ES-I3 (cell line): ENCODE data around the gene CTNND2.
"Not testable (repeated sequence)": the region's sequence is repeated elsewhere in the genome, so short reads cannot be mapped to it uniquely, and the experiment has no call there.

ENCODE experiments used
- H3K36me3 ChIP-seq: 2 replicates; pipeline ENCODE4 v1.6.1; 2013; ENCODE audit warnings: mild to moderate bottlenecking, low read length, control low read depth, moderate library complexity; ENCODE audit not compliant: insufficient read depth
- H3K4me1 ChIP-seq: 2 replicates; pipeline ENCODE4 v1.6.1; 2013; ENCODE audit warnings: mild to moderate bottlenecking, control low read depth, low read length; ENCODE audit not compliant: insufficient read depth
- H3K9ac ChIP-seq: 2 replicates; pipeline ENCODE4 v1.6.1; 2013; ENCODE audit warnings: low read depth, mild to moderate bottlenecking, low read length, moderate library complexity
- H3K9me3 ChIP-seq: 2 replicates; pipeline ENCODE4 v1.6.1; 2013; ENCODE audit warnings: mild to moderate bottlenecking, low read length, moderate library complexity; ENCODE audit not compliant: control insufficient read depth, insufficient read depth

The CTNND2 gene

GRCh38 chr5:11415751-11416150 is 488.5 kb downstream of the CTNND2 start:
- H3K36me3 ChIP-seq: no peaks in the 10 kb centered on the region
- H3K9me3 ChIP-seq: no peaks in the 10 kb centered on the region
- no peak overlapping the region for H3K9ac ChIP-seq
- H3K4me1 ChIP-seq: no peaks in the 10 kb centered on the region

GRCh38 chr5:11414732-11415131 is 489.5 kb downstream of the CTNND2 start:
- not testable (repeated sequence) for H3K9me3 ChIP-seq, H3K36me3 ChIP-seq, H3K9ac ChIP-seq, H3K4me1 ChIP-seq

- H3K9ac ChIP-seq: no peak overlapping the region
- no peaks in the 10 kb centered on the region for H3K36me3 ChIP-seq
- no peaks in the 10 kb centered on the region for H3K9me3 ChIP-seq
- no peaks in the 10 kb centered on the region for H3K4me1 ChIP-seq
Measured at GRCh38 chr5:11411621-11412020, 492.6 kb downstream of the CTNND2 start.

GRCh38 chr5:11407556-11408145 is 496.6 kb downstream of the CTNND2 start:
- Histone ChIP-seq H3K36me3 (no peaks in the 10 kb centered on the region), H3K9ac (no peak overlapping the region), H3K4me1 (no peaks in the 10 kb centered on the region), H3K9me3 (no peaks in the 10 kb centered on the region)

- no peaks in the 10 kb centered on the region for H3K36me3 ChIP-seq
Measured at GRCh38 chr5:11400316-11400715, 503.9 kb downstream of the CTNND2 start.

GRCh38 chr5:11398728-11399127 is 505.5 kb downstream of the CTNND2 start:
- Histone ChIP-seq H3K4me1 (no peaks in the 10 kb centered on the region), H3K9me3 (no peaks in the 10 kb centered on the region), H3K36me3 (no peaks in the 10 kb centered on the region), H3K9ac (no peak overlapping the region)

More at GRCh38 chr5:11400316-11400715, 503.9 kb downstream of the CTNND2 start:
- Histone ChIP-seq H3K9me3 (no peaks in the 10 kb centered on the region), H3K9ac (no peak overlapping the region), H3K4me1 (no peaks in the 10 kb centered on the region)

GRCh38 chr5:11397549-11397948 is 506.7 kb downstream of the CTNND2 start:
- Histone ChIP-seq H3K9ac (no peak overlapping the region), H3K4me1 (no peaks in the 10 kb centered on the region), H3K36me3 (no peaks in the 10 kb centered on the region), H3K9me3 (no peaks in the 10 kb centered on the region)

GRCh38 chr5:11396917-11397316 is 507.3 kb downstream of the CTNND2 start:
- H3K9me3 ChIP-seq: no peaks in the 10 kb centered on the region
- H3K4me1 ChIP-seq: no peaks in the 10 kb centered on the region
- H3K36me3 ChIP-seq: no peaks in the 10 kb centered on the region
- H3K9ac ChIP-seq: no peak overlapping the region

- H3K9ac ChIP-seq: no peak overlapping the region
- H3K9me3 ChIP-seq: no peaks in the 10 kb centered on the region
- no peaks in the 10 kb centered on the region for H3K4me1 ChIP-seq
- no peaks in the 10 kb centered on the region for H3K36me3 ChIP-seq
Measured at GRCh38 chr5:11394933-11395332, 509.3 kb downstream of the CTNND2 start.

- Histone ChIP-seq H3K9ac (no peak overlapping the region), H3K9me3 (no peaks in the 10 kb centered on the region), H3K36me3 (no peaks in the 10 kb centered on the region), H3K4me1 (0 out of 2 replicates have a peak, but pooled peaks cover 3% of the 10 kb centered on the region)
Measured at GRCh38 chr5:11390291-11390767, 513.9 kb downstream of the CTNND2 start.

GRCh38 chr5:11387382-11387781 is 516.9 kb downstream of the CTNND2 start:
- no peaks in the 10 kb centered on the region for H3K9me3 ChIP-seq
- no peaks in the 10 kb centered on the region for H3K36me3 ChIP-seq
- H3K9ac ChIP-seq: no peak overlapping the region
- H3K4me1 ChIP-seq: 0 out of 2 replicates have a peak, but pooled peaks cover 3% of the 10 kb centered on the region

- Histone ChIP-seq H3K9ac (no peak overlapping the region), H3K36me3 (no peaks in the 10 kb centered on the region), H3K9me3 (no peaks in the 10 kb centered on the region), H3K4me1 (0 out of 2 replicates have a peak, but pooled peaks cover 3% of the 10 kb centered on the region)
Measured at GRCh38 chr5:11386398-11386797, 517.8 kb downstream of the CTNND2 start.

- Histone ChIP-seq H3K9me3 (no peaks in the 10 kb centered on the region), H3K4me1 (0 out of 2 replicates have a peak, but pooled peaks cover 3% of the 10 kb centered on the region), H3K9ac (peak overlapping the region; percentile 40; the same call in 1 of the 2 replicates), H3K36me3 (no peaks in the 10 kb centered on the region)
Measured at GRCh38 chr5:11385901-11386293, 518.3 kb downstream of the CTNND2 start.

GRCh38 chr5:11385251-11385900 is 518.9 kb downstream of the CTNND2 start:
- Histone ChIP-seq H3K4me1 (0 out of 2 replicates have a peak, but pooled peaks cover 3% of the 10 kb centered on the region), H3K36me3 (no peaks in the 10 kb centered on the region), H3K9ac (peak overlapping the region; percentile 40; the same call in 1 of the 2 replicates), H3K9me3 (no peaks in the 10 kb centered on the region)
